GM21447 (cell line): Measurements from ENCODE around the gene INSM1.

Source experiments
- ATAC-seq: cut with Tn5 transposase; IDR thresholded peaks from one replicate; pipeline ENCODE4 v1.9.1; 2021; ENCODE audit not compliant: unreplicated experiment

INSM1 gene

DNA sequence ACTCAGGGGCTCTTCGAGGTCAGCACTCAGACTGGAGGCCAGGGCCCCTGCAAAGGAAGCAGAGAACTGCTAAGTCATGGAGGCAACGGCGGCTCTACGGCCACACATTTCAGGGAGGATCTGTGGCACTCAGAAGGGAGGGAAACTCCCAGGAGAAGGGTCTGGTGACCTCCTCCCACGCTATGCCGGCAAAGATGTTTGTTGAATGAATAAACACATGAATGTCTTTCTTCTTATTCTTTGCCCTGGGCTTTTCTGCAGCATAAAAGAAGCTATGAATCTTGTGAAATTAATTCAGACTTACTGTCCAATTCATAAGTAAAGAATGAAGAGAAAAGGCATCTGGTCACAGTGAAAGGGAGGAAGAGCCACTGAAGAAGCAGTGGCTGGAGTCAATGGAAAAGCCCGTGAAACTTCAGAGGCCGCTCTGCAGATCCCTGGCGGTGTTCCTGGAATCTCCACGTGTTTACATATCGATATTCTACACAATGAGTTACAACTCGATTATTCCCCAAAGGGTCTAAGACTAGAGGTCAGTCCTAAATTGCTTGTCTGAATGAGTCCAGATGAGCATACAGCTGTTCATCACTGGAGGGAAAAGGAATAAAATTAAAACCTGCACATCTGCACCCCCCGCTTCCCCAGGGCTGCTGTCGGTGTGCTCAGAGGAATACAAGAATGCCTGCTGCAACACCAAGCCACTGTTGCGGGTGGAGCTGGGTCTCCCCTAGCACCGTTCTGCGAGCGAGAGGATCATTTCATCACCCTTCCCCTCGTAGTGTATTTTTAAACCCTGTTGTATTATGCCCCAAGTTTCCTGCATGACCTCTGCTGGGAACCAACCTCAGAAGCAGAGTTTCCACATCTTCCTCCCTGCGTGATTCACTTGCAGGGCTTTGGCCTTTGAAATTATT is 25.6 kb downstream of the INSM1 start:
- no peak for ATAC-seq

DNA sequence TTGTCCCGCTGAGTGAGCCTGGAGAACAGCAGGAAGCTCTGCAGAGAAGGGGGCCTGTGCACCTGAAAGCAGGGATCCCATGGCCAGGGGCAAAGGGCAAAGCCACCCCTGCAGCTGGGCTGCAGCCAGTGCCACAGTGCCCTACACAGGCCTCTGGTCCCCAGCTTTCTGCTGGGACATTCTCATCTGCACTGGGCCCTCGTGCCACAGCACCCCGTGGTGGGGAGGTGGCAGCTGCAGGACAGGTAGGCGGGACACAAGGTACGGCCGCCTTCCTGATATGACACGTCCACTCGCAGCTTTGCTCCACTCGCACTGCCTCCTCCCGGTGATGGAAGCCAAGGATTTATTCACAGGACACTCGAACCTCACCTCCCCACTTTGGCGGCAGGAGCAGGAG is 27.2 kb downstream of the INSM1 start:
- no peak for ATAC-seq

DNA sequence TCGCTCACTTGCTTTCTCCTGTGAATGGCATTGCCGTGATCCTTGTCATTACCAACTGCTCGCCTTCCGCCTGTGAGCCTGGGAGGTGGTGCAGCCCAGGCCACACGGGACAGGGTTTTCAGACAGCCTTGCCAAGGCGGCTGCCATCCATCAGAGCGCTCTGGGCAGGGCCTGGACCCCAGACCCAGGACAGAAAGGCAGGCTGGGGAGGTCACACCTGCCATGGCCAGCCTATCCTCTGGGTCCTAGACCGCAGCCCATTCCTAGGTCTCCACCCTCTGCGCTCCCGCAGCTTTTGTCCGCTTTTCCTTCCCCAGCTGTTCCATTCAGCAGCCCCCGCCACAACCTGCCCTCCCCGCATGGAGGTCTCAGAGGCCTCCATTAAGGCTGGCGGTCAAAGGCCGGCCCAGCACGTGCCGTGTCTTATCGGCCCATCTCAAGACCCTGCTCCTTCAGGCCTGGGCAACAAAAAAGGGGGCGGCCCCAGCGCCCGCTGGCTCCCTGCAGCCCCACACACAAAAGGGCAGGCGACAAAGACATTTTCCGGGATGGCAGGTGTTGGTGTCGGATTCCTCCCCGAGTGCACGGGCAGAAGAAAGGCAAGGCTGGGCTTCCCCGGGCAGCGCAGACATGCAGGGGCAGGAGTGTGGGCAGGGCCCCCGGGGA is 28.1 kb downstream of the INSM1 start:
- ATAC-seq: no peak

DNA sequence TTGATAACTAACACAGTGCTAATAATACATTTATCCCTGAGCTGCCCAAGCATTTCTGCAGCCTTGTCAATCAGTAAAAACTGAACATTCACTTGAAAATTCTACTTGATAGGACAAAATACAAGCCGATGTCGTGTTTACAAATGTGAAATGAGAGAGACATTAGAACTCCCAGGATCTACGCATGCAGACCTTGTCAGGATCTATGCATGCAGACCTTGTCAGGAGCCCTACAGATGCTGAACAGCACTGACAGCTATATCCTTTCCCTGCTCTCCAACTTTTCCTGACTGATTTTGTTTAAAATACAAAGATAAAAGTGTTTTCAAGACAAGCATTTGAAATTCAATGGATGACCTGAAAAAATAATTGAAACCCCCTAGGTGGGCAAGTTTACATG is 28.9 kb downstream of the INSM1 start:
- ATAC-seq: no peak

DNA sequence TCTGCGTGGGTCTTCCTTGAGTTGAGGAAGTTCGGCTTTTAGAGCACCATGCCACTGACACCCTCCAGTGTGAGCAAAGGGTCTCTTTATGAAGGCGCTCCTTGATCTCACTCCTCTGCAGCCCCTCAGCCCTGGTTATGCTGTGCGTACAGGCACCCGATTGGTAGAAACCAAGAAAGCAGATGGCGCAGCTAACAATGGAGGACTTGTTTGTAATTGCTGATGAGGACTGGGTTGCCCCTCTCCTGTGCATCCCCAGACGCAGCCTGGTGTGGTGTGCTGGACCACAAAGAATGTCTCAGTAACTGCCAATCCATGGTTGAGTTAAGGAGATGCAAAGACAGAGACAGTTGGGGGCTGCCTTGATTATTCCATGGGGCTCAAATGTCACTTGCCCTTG is 30.2 kb downstream of the INSM1 start:
- no peak for ATAC-seq

DNA sequence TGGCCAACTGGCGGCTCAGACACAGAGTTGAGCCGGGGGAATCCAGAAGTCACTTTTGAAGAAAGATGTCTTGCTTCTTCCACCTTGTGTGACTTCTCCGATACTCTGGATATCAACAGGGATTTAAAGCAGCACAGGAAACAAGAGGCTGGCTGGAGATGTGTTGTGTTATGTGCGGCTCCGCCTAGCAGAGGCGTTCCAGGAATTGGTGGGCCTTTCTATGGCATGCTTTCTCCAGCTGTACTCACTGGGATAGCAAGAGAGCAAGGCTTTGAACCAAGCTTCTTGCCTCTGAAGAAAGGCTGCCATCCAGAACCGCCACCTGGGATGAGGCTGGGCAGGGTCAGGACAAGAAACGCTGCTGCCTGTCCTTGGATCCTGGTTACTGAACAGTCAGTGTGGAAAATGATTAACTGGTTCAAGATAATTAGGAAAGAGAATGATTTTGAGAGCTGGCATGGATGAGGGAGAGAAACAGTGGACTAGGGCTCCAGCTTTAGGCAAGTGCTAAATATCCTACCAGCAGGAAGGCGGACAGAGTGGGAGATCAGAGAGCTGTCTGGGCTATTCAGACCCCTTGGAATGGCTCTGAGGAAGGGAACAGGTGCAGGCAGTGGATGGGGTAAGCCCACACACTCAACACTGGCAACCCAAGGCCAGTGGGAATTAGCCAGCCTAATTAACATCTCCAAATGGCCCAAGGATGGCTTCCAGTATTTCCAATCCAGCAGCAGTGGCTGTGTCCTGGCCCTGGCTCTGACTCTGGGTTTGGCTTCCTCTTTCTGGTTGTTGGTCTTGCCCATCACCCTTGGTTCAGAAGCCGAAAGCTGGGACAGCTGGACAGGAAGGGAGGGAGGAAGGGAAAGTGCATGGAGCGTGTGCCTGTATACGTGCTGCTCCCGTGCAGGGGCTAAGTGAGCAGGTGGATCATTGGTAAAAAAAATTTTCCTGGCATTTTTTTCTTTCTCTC is 31.9 kb downstream of the INSM1 start:
- ATAC-seq: no peak

DNA sequence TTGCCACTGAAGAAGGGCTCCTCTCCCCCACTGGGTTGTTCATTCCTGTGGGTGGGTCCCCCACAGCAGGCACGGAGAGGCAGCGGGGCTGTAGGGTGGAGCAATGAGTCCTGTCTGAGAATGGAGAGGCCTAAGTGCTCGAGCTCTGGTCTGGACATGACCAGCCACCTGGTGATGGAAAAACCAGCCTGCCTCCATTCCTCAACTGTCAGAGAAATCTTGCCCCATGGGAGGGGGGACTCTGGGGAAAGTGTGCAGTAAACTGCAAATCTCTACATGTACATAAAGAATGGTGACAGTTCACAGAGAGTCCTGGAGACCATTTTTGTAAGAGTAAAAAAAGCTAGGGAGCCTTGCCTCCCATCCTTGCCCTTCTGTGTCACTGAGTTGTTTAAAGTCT is 34.1 kb downstream of the INSM1 start:
- no peak for ATAC-seq

DNA sequence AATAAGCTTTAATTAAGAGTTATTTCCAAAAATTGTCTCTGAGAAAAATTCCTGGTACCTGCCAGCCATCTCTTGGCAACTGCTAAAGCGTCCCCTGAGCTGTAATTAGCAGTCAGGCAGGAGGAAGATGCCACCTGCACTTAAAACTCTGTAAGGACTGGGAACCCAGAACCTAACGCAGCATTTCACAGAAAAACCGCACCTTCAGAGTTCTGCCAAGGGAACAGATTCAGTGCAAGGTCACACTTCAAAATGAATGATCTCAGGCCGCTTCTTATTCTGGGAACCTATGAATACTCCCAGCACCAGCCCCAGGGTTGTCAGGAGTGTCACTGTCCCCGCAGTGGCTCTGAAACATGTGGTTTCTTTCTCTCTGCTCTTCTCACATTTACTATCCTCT is 36.7 kb downstream of the INSM1 start:
- no peak for ATAC-seq

DNA sequence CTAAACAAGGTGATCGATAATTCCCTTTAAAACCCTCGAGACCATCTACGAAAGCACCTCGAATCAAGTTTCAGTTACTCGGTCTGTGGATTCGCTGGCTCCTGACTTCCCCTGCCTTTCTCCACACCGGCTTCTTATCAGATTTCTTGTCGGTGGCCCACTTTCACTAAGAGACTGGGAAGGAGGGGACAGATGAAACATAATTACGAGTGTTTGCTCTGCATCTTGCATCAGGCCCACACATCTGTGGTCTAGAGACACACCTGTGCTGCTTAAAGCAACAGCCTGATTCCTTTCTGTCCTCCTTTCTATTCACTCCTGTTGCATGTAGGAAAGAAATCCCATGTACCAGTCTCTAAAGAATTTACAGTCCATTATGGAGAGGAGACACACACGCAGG is 37.7 kb downstream of the INSM1 start:
- no peak for ATAC-seq

DNA sequence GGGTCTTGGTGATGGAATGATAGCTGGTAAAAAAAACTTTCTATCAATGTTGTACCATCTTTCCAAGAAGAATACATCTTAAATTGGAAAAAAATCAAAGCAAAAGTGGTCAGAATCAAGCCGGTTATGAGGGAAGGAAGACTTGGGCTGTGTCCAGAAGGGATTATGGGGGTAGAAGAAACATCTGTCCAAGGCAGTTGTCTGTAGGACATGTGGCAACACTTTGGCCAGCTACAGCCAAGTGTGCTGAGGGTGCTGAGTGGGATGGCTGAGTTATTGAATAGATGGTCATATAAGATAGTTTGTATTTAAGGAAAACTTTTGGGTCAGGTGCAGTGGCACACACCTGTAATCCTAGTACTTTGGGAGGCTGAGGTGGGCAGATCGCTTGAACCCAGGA is 38.4 kb downstream of the INSM1 start:
- no peak for ATAC-seq

DNA sequence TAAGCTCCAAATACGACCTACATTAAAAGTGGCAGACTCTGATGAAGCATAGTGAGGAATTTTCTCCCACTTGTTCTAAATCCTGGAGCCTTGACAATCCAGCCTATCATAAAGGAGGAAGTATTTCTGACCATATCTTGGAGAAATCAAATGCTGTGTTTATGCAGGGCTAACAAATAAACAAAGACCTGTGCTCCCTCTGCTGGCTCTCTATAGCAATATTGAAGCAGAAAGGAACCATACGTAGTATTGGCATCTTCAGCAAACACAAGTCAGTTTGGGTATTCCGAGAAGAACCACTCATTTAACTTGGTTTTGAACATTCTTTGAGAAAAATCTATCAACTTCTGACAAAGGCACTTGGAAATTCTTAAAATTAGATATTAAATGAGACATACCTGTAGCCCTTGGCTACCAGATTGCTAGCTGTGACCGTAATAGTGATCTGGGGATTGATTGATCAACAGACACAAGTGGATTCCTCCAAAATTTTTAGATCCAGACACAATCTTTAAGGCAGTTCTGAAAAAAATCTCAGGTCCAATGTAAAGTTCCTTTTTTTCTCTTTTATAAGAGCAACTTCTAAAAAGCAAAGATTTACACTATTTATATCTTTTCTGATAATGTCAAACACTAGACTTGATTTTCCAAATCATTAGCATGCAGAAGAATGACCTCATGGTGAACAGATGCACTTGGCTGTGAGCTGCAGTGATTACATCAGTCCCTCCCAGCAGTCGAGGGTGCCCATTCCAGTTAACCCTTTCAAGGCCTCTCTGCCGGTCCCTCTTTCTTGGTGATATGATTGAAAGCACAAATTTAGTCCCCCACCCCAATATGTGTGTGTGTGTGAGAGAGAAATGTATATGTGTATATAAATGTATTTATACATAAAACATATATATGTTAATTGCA is 40.2 kb downstream of the INSM1 start:
- no peak for ATAC-seq

DNA sequence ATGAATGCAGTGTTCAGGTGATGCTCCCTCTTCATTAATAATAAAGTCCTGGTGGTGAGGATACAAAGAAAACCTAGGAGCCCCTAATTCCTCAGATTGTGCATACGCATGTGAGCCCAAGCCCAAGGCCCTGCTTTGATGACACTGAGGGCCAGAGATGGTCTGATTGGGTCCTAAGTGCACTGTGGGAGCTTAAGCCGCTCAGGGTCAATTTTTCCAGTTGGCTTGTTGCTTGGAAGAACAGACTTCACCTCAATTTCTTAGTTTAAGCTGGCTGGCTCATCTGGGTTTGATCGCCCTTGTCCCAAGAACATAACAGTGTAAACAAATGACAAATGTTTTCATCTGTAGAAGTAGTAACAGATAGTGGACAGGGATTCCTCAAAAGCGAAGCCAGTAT is 41.4 kb downstream of the INSM1 start:
- ATAC-seq: no peak

DNA sequence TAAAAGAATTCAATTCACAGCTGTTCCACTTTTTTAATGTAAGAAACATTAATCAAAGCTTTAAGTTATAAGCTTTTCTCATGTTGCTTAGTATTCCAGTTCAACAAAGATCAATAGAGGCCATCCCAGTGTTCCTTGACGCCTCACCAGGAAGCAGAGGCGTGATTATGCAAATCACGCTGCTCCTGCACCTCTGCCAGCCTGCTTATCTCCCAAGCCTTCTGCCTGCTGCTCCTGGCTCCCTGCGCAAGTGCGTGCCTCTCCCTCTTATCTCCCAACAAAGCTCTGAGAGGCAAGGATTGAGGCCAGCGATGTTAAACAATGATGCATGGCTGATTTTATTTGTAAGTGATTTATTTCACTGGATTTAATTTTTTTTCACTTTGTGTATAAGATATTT is 42.8 kb downstream of the INSM1 start:
- ATAC-seq: no peak

DNA sequence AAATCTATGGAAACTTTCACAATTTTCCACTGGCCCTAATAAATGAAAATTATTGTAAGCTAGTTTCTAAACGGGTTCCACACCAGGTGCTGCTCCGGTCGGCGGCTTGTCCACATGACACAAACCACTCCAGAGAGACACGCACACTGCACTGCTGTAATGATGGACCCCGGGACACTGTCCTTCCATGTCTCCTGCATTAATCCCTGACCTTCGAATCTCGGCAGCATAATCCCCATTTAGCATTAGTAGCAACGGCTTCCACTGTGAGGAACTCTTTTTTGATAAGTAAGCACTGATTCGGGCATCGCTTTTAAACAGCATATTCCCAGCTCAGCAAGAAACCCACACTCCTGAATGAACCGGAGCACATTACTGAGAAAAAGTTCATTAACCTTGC is 43.5 kb downstream of the INSM1 start:
- ATAC-seq: no peak

DNA sequence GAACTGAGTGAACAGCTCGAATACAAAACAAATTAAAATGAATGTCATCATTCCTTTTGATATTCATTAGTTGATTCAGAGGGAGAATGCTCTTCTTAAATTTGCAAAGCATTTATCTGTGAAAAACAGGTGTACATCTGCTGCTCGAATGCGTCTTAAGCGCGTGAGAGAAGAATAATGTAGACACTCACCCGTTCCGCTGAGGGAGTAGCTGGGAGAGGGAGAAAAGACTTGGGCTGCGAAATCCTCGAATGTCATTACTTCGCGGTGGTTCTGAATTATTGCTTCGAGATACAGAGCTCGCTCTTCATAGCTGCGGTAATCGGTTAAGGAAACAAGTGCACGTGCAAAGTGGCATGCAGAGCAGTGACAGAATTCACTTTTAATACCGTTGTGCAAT is 43.9 kb downstream of the INSM1 start:
- ATAC-seq: no peak

DNA sequence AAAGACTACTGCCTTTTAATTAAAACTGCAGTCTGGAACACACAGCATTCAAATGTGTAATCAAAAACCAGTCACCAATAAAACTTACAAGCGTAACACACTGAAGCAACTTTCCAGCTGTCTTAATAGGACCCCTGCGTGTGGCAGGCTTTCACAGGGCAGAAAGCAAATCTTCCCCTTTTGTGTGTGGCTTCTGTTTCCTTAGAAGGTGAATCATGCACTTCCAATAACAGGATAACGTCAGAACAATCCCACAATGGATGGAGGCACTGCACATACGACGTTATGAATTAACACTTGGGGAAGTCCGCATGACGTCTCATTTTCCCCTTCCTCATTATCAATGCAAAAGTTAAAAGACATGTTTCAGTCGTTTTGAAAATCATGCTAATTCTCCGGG is 44.8 kb downstream of the INSM1 start:
- no peak for ATAC-seq

DNA sequence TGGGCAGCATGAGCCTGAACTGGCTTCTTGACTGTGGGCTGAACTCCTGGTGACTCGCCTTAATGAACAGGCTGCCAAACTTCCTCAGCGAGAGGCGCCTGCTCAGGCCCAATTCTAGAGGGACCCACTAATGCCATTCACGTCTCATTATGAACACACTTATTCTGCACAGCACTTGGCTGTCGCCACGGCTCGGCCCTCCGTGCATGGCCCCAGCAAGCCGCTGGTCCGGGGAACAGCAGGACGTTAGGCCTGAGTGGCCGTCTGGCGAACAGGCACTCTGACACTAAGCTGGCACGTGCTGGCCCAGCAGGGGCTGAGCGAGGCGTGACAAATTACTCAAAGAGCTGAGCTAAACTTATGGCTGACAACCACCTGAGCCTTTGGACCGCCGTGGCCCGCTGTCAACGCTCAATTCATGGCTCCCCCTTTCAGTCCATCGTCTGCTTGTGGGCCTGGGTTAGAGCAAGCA is 45.9 kb downstream of the INSM1 start:
- ATAC-seq: no peak

DNA sequence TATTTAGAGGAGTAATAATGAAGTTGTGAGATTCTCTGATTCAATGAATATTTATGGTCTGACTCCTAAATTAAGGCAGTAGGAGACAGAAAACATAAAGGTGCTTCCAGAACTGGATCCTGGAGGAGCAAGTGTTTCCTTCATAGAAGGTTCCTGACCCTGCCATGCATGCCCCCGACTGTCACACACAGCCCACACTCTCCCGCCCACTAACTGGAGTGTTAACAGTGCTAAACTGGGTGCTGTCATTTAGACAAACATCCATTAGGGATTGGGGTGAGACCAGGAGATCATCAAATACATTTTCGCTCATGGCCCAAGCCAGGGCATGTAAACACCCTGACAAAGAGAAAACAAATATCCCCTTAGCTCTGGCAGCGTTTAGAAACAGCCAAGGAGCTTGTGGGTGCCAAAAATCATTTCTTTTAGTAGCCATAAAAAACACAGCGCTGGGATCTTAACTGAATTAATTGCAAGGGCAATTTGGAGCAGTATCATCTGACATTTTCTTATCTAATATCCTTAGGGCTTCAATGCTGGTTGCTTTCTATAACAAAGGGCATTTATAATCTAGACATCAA is 46.8 kb downstream of the INSM1 start:
- no peak for ATAC-seq

DNA sequence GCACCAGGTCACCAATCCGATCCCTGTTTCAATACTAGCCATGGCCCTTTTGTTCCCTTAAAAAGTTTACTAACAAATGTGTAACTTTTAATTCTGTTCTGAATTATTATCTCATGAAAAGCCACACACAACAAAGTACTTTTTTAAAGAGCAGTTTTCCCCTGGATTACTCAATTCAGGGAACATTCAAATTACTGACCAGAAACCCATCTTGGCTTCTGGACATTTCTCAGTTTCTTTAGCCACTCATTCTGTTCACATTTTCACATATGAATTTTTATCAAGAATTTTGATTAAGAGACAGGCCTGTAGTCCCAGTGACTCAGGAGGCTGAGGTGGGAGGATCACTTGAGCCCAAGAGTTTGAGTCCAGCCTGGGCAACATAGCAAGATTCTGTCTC is 47.4 kb downstream of the INSM1 start:
- no peak for ATAC-seq
